ENCODE data around the gene CRYGS. TPM values are rescaled to one million over a fixed set of nuclear protein-coding genes. Genes with fewer than 3 reads are reported as not detected.
"Not testable (repeated sequence)": the region's sequence is repeated elsewhere in the genome, so short reads cannot be mapped to it uniquely, and the experiment has no call there.

CRYGS gene
- total and polyA plus RNA-seq, 2 experiments from 2014 or later: 2.0 to 2.9 TPM

DNA sequence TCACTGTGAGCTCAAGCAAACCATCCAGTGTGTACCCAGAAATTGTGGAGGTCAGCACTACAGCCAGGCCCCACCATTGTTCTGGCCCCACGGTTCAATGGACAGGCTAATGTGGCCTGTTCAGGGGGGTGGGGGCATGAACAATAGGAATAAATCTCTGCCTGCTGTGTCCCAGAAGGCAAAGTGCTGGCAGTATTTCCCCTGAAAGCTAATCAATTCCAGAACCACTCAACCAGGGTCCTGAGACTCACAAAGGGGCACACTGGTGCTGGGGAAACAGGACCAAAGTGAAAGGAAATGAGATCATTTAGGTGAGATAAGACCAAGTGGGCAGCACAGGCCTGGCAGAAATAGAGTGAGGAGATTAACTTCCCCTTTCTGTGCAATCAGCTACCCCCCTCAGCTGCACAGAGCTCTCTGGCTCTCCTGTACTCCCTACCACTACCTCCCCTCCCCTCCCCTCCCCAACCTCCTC is 11.5 kb downstream of the CRYGS start (continued):
- TF ChIP-seq, protein P1, sequence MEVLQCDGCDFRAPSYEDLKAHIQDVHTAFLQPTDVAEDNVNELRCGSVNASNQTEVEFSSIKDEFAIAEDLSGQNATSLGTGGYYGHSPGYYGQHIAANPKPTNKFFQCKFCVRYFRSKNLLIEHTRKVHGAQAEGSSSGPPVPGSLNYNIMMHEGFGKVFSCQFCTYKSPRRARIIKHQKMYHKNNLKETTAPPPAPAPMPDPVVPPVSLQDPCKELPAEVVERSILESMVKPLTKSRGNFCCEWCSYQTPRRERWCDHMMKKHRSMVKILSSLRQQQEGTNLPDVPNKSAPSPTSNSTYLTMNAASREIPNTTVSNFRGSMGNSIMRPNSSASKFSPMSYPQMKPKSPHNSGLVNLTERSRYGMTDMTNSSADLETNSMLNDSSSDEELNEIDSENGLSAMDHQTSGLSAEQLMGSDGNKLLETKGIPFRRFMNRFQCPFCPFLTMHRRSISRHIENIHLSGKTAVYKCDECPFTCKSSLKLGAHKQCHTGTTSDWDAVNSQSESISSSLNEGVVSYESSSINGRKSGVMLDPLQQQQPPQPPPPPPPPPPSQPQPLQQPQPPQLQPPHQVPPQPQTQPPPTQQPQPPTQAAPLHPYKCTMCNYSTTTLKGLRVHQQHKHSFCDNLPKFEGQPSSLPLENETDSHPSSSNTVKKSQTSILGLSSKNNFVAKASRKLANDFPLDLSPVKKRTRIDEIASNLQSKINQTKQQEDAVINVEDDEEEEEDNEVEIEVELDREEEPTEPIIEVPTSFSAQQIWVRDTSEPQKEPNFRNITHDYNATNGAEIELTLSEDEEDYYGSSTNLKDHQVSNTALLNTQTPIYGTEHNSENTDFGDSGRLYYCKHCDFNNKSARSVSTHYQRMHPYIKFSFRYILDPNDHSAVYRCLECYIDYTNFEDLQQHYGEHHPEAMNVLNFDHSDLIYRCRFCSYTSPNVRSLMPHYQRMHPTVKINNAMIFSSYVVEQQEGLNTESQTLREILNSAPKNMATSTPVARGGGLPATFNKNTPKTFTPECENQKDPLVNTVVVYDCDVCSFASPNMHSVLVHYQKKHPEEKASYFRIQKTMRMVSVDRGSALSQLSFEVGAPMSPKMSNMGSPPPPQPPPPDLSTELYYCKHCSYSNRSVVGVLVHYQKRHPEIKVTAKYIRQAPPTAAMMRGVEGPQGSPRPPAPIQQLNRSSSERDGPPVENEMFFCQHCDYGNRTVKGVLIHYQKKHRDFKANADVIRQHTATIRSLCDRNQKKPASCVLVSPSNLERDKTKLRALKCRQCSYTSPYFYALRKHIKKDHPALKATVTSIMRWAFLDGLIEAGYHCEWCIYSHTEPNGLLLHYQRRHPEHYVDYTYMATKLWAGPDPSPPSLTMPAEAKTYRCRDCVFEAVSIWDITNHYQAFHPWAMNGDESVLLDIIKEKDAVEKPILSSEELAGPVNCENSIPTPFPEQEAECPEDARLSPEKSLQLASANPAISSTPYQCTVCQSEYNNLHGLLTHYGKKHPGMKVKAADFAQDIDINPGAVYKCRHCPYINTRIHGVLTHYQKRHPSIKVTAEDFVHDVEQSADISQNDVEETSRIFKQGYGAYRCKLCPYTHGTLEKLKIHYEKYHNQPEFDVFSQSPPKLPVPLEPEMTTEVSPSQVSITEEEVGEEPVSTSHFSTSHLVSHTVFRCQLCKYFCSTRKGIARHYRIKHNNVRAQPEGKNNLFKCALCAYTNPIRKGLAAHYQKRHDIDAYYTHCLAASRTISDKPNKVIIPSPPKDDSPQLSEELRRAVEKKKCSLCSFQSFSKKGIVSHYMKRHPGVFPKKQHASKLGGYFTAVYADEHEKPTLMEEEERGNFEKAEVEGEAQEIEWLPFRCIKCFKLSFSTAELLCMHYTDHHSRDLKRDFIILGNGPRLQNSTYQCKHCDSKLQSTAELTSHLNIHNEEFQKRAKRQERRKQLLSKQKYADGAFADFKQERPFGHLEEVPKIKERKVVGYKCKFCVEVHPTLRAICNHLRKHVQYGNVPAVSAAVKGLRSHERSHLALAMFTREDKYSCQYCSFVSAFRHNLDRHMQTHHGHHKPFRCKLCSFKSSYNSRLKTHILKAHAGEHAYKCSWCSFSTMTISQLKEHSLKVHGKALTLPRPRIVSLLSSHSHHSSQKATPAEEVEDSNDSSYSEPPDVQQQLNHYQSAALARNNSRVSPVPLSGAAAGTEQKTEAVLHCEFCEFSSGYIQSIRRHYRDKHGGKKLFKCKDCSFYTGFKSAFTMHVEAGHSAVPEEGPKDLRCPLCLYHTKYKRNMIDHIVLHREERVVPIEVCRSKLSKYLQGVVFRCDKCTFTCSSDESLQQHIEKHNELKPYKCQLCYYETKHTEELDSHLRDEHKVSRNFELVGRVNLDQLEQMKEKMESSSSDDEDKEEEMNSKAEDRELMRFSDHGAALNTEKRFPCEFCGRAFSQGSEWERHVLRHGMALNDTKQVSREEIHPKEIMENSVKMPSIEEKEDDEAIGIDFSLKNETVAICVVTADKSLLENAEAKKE (CRISPR knock-in tag; IDR thresholded peaks at IDR 0.05): no peak
- TF ChIP-seq POLR2AphosphoS5 (IDR thresholded peaks at IDR 0.05; ENCODE audit: low read depth): no peak
- TF ChIP-seq, protein P2, sequence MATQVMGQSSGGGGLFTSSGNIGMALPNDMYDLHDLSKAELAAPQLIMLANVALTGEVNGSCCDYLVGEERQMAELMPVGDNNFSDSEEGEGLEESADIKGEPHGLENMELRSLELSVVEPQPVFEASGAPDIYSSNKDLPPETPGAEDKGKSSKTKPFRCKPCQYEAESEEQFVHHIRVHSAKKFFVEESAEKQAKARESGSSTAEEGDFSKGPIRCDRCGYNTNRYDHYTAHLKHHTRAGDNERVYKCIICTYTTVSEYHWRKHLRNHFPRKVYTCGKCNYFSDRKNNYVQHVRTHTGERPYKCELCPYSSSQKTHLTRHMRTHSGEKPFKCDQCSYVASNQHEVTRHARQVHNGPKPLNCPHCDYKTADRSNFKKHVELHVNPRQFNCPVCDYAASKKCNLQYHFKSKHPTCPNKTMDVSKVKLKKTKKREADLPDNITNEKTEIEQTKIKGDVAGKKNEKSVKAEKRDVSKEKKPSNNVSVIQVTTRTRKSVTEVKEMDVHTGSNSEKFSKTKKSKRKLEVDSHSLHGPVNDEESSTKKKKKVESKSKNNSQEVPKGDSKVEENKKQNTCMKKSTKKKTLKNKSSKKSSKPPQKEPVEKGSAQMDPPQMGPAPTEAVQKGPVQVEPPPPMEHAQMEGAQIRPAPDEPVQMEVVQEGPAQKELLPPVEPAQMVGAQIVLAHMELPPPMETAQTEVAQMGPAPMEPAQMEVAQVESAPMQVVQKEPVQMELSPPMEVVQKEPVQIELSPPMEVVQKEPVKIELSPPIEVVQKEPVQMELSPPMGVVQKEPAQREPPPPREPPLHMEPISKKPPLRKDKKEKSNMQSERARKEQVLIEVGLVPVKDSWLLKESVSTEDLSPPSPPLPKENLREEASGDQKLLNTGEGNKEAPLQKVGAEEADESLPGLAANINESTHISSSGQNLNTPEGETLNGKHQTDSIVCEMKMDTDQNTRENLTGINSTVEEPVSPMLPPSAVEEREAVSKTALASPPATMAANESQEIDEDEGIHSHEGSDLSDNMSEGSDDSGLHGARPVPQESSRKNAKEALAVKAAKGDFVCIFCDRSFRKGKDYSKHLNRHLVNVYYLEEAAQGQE (IDR thresholded peaks at IDR 0.05; ENCODE audit: unreplicated experiment): no peak

DNA sequence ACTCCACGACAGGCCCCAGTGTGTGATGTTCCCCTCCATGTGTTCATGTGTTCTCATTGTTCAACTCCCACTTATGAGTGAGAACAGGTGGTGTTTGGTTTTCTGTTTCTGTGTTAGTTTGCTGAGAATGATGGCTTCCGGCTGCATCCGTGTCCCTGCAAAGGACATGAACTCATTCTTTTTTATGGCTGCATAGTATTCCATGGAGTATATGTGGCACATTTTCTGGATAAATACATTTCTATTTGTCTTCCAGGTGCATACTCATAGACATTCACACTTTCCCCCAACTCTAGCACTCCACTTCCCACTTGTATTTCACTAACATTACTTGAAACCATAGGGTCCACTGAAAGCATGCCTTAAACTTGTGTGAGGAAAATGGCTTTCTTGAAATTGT is 12.5 kb downstream of the CRYGS start:
- H3K27me3 ChIP-seq (ENCODE audit: insufficient read depth); H3K9me2 ChIP-seq (ENCODE audit: insufficient read depth); H3K27ac Mint-ChIP-seq; DNase-seq (ENCODE audit: low spot score); H3K27me3 Mint-ChIP-seq (ENCODE audit: insufficient read depth, low read depth, poor library complexity); H3F3A ChIP-seq (replicated peaks; ENCODE audit: low read depth); H3K27ac ChIP-seq (ENCODE audit: low read depth); H3K4me2 ChIP-seq; H4K20me1 ChIP-seq (replicated peaks; ENCODE audit: insufficient read depth); ATAC-seq; H3K36me3 Mint-ChIP-seq (ENCODE audit: low read depth); H3K9me3 Mint-ChIP-seq; H3K36me3 ChIP-seq (ENCODE audit: insufficient read depth); H3K4me3 Mint-ChIP-seq; H3K79me2 ChIP-seq (replicated peaks; ENCODE audit: insufficient read depth); H2AFZ ChIP-seq; H3K4me3 ChIP-seq: not testable (repeated sequence)
- peaks cover 14% of the 10 kb centered on the region; the same call in 1 of the 2 replicates for H3K4me1 ChIP-seq (ENCODE audit: insufficient read depth)
- peaks cover 10% of the 10 kb centered on the region for H3K4me1 Mint-ChIP-seq

All from GM23338 (cell line).